ENCODE measurements around the gene LMF2. TPM values are rescaled to one million over a fixed set of nuclear protein-coding genes. Genes with fewer than 3 reads are reported as not detected.

The LMF2 gene
- total RNA-seq, 1 experiment from 2014 or later: 54.2 TPM

DNA sequence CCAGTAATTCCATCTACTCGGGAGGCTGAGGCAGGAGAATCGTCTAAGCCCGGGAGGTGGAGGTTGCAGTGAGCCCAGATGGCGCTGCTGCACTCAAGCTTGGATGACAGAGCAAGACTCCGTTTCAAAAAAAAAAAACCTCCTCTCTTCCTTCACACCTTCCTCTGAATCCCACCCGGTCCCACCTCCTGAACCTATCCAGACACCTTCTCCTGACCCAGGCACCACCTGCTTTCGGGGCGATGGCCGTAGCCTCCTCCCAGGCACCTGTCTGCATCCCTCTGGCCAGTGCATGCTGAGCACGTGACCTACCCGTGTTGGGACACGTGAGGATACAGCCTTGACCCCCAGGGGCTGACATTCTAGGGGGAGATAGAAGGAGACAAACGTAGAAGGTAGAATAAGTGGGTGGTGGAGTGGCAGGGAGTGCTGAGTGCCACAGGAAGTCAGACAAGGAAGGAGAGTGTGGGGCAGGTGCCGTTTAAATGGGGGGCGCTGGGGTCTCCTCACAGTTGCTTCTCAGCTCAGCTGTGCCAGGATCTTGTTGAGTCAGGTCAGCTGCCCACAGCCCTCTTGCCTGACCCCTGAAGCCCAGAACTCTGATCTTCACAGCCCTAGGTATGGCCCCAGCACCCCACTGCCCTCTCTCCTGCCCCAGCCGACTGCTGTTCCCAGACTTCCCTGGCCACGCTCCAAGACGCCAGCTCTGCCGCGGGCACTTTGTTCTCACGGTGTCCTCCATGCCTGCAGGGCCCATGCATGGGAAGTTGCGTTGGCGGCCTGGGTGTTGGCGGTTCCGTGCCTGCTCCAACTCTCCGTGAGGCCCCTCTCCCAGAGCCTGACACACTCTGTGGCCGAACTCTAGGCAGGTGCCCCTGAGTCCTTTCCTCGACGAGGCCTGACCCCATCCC is 22.0 kb downstream of the LMF2 start:
- BruUV-seq (replicated peaks): TSS peak; percentile 87
- ATAC-seq (0 out of 2 replicates have a peak, but pooled peaks have one; percentile 36), DNase-seq (ENCODE audit: low read depth, low spot score) (no peak)
- in situ Hi-C loops (cut with HindIII; ENCODE audit: low pct_unique_long_range_greater_than_20kb, low sequenced_read_pairs) (no loop called here), intact Hi-C loops (cut with micrococcal nuclease; ENCODE audit: unreplicated experiment) (no loop called here)
- ChIA-PET POLR2A (no interaction called here), CTCF (no interaction called here)
- TF ChIP-seq, protein P1, sequence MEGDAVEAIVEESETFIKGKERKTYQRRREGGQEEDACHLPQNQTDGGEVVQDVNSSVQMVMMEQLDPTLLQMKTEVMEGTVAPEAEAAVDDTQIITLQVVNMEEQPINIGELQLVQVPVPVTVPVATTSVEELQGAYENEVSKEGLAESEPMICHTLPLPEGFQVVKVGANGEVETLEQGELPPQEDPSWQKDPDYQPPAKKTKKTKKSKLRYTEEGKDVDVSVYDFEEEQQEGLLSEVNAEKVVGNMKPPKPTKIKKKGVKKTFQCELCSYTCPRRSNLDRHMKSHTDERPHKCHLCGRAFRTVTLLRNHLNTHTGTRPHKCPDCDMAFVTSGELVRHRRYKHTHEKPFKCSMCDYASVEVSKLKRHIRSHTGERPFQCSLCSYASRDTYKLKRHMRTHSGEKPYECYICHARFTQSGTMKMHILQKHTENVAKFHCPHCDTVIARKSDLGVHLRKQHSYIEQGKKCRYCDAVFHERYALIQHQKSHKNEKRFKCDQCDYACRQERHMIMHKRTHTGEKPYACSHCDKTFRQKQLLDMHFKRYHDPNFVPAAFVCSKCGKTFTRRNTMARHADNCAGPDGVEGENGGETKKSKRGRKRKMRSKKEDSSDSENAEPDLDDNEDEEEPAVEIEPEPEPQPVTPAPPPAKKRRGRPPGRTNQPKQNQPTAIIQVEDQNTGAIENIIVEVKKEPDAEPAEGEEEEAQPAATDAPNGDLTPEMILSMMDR (IDR thresholded peaks at IDR 0.05): no peak
- TF ChIP-seq, protein P2, sequence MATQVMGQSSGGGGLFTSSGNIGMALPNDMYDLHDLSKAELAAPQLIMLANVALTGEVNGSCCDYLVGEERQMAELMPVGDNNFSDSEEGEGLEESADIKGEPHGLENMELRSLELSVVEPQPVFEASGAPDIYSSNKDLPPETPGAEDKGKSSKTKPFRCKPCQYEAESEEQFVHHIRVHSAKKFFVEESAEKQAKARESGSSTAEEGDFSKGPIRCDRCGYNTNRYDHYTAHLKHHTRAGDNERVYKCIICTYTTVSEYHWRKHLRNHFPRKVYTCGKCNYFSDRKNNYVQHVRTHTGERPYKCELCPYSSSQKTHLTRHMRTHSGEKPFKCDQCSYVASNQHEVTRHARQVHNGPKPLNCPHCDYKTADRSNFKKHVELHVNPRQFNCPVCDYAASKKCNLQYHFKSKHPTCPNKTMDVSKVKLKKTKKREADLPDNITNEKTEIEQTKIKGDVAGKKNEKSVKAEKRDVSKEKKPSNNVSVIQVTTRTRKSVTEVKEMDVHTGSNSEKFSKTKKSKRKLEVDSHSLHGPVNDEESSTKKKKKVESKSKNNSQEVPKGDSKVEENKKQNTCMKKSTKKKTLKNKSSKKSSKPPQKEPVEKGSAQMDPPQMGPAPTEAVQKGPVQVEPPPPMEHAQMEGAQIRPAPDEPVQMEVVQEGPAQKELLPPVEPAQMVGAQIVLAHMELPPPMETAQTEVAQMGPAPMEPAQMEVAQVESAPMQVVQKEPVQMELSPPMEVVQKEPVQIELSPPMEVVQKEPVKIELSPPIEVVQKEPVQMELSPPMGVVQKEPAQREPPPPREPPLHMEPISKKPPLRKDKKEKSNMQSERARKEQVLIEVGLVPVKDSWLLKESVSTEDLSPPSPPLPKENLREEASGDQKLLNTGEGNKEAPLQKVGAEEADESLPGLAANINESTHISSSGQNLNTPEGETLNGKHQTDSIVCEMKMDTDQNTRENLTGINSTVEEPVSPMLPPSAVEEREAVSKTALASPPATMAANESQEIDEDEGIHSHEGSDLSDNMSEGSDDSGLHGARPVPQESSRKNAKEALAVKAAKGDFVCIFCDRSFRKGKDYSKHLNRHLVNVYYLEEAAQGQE (IDR thresholded peaks at IDR 0.05; ENCODE audit: insufficient read depth in 1 of 2, low read depth in 2 of 2, low read length in 1 of 2): no peak
- peak; percentile 38; the same call in 1 of the 2 replicates for TF ChIP-seq POLR2AphosphoS5 (IDR thresholded peaks at IDR 0.05; ENCODE audit: low read depth, low read length)
- peak; percentile 82 for TF ChIP-seq TCF7L2 (IDR thresholded peaks at IDR 0.05; ENCODE audit: low read depth, low read length)
- no peaks in the 10 kb centered on the region for H3K27me3 ChIP-seq (ENCODE audit: control insufficient read depth, insufficient read depth, low read length)
- peaks cover 13% of the 10 kb centered on the region for H3K4me1 ChIP-seq (ENCODE audit: control insufficient read depth, insufficient read depth, low read length)
- no peak overlapping the region for H3K27ac ChIP-seq (ENCODE audit: low read length)
- H3K4me3 ChIP-seq (ENCODE audit: low read depth in 2 of 2, low read length in 2 of 2): no peak overlapping the region
- no peaks in the 10 kb centered on the region for H3K9me3 ChIP-seq (ENCODE audit: control insufficient read depth, insufficient read depth, low read depth, low read length)
- H3K36me3 ChIP-seq (ENCODE audit: control insufficient read depth, insufficient read depth, low read length): no peaks in the 10 kb centered on the region

DNA sequence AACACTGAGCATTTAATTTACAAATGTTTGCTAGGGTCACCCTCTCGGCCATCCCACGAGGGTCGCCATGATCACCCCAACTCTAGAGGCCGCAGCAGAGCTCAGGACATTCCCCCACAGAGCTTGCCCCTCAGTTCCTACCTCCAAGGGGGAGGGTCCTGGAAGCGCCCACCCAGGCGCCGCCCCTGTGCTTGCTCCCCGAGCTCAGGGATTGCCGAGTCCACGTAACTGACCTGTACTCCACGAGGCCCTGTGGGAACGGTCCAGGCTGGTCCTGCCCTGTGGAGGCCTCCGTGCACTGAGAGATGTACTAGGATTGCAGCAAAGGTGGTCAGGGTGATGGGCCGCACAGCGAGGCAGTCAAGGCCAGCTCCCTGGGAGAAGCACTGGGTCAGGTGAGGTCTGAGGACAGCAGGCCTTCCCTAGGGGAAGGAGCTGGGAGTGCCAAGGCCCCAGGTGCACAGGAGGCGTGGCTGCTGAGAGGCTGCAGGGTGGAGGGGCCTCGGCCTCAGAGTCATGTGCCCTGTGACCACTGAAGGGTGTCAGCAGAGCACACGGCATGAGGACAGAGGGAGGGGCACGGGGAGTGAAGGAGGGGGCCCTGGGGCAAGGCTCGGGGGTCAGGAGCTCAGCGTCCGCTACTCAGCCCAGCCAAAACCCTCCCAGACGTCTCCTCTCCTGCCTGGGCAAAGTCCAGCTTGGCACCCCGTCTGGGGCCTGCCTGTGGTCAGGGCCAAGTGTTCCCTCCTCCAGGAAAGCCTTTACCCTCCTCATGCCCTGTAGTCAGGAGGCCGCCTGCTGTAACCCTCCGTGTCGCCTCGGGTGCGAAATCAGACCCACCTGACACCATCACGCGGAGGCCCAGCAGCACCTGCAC is 23.3 kb downstream of the LMF2 start:
- H3K4me1 ChIP-seq (ENCODE audit: control insufficient read depth, insufficient read depth, low read length): peaks cover 13% of the 10 kb centered on the region
- H3K27me3 ChIP-seq (ENCODE audit: control insufficient read depth, insufficient read depth, low read length): no peaks in the 10 kb centered on the region
- H3K4me3 ChIP-seq (ENCODE audit: low read depth in 2 of 2, low read length in 2 of 2): no peak overlapping the region
- ATAC-seq (no peak), DNase-seq (ENCODE audit: low read depth, low spot score) (no peak)
- no peak overlapping the region for H3K27ac ChIP-seq (ENCODE audit: low read length)
- H3K36me3 ChIP-seq (ENCODE audit: control insufficient read depth, insufficient read depth, low read length): no peaks in the 10 kb centered on the region
- BruUV-seq (replicated peaks): no TSS peak
- in situ Hi-C loops (cut with HindIII; ENCODE audit: low pct_unique_long_range_greater_than_20kb, low sequenced_read_pairs) (no loop called here), intact Hi-C loops (cut with micrococcal nuclease; ENCODE audit: unreplicated experiment) (no loop called here)
- TF ChIP-seq POLR2AphosphoS5 (IDR thresholded peaks at IDR 0.05; ENCODE audit: low read depth, low read length): no peak
- TF ChIP-seq, protein P2 (IDR thresholded peaks at IDR 0.05; ENCODE audit: insufficient read depth in 1 of 2, low read depth in 2 of 2, low read length in 1 of 2): no peak
- TF ChIP-seq TCF7L2 (IDR thresholded peaks at IDR 0.05; ENCODE audit: low read depth, low read length): no peak
- TF ChIP-seq, protein P1 (IDR thresholded peaks at IDR 0.05): no peak
- no peak for TF ChIP-seq SIN3A (IDR thresholded peaks at IDR 0.05; ENCODE audit: borderline replicate concordance, insufficient read depth, low read depth, low read length)
- POLR2A ChIA-PET: no interaction called here
- H3K9me3 ChIP-seq (ENCODE audit: control insufficient read depth, insufficient read depth, low read depth, low read length): no peaks in the 10 kb centered on the region
- CTCF ChIA-PET: no interaction called here
